ENCODE measurements around the gene ETV1.

The ETV1 gene

DNA sequence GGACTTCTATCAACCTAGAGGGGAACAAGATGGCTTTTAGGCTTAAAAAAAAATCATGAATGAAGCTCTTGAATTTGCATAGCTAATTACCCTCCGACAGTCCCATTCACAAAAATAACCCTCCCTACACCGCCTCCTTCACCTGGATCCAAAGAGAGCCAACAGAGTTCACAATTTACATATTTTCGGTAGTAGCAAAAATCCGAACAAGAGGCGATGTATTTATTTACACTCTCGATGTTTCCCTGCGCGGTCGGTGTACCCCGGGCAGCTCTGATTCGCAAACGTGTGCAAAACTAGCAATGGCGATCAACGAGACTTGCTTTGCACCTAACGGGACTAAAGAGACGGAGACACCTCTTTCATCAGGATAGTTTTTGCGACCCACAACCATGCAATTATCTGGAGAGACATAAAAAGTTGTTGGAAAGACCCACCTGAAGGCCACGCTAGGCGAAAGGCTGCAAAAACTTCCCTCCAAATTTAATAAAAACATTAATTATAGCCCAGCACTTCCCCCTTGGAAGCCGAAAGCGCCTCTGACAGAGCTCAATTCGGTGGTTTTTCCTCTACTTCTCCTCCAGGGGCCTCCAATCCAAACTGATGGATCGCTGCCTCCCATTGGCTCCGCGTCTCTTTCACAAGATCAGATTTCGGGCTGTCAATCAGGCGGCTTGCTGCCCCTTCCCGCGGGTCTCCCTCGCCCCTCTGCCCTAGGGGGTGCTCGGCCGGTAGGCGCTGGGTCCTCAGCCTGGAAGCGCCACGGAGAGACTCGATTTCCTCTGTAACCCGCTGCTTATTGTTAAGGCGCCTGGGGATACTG, at the start of gene ETV1:
Gene ETV1, minus strand, starts transcription at position 541 of the 823 bp plus-strand sequence. CDS start 614 bp downstream, outside the sequence.
- DNase-seq (ENCODE audit: low spot score) = peak; percentile 67

DNA sequence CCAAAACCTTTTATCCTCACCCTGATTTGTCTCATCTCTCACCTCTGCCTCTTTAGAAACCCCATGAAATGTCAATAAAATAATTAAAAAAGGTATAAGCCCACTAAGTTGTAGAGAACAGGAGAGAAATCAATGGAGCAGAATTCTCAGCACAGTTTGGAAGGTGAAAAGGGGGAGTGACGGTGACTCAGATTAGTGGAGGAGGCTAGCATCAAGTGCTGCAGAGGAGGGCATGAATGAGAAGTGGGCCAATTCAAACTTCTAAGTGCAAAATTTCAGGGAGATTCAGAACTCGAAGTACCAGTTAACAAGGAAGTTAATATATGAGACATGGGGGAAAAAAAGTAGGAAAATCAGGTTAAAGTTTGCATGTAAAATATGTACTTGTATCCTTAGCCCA, 34.9 kb upstream of the ETV1 start:
- no peak for DNase-seq (ENCODE audit: low spot score)

DNA sequence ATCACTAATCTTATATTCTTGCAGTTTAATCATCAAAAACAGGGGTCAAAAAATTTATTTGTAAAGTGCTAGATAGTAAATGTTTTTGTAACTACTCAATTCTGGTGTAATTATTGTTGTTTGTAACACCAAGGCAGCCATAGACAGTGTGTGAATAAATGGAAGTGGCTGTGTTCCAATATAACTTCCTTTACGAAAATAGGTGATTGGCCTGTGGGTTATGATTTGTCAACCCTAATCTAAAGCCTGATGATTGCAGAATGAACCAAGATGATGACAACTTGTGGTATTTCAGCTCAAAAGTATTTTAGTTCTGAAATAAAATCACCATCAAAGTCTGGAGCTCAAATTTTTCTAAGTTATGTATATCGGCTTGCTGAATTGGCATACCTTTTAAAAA, 34.4 kb upstream of the ETV1 start:
- no peak for DNase-seq (ENCODE audit: low spot score)

DNA sequence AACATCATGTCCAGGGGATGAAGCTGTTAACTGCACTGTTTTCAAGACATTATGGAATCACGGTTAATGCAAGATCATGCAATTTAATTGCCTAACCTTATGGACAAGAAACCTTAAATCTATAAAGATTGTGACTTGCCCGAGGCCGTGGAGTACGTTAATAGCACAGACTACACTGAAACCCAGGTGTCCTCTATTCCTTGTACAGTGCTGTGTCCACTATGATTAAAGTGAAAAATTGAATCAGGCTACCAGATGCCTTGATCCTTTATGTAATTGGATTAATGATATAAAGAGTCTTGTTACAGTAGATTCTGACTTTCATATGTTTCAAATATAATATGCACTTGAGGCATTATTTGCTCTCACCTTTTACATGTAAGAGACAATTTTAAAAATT, 33.9 kb upstream of the ETV1 start:
- DNase-seq (ENCODE audit: low spot score) = no peak

DNA sequence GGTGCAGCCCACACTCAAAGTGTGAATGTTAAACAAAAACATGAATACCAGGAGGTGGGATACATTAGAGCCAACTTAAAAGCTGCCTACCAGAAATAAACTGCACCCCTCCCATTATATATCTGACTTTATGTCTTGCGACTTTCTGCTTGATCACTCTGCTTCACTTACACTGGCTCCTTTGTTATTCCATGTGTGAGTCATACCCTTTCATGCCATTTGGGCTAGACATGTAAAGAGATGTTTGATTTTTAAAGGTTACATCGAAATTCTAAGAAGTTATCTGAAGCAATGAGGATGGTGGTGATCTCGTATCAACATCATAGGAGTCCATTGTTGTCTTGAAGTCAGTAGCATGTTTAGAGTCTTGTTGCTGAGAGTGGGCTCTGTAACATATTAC, 31.6 kb upstream of the ETV1 start:
- no peak for DNase-seq (ENCODE audit: low spot score)

DNA sequence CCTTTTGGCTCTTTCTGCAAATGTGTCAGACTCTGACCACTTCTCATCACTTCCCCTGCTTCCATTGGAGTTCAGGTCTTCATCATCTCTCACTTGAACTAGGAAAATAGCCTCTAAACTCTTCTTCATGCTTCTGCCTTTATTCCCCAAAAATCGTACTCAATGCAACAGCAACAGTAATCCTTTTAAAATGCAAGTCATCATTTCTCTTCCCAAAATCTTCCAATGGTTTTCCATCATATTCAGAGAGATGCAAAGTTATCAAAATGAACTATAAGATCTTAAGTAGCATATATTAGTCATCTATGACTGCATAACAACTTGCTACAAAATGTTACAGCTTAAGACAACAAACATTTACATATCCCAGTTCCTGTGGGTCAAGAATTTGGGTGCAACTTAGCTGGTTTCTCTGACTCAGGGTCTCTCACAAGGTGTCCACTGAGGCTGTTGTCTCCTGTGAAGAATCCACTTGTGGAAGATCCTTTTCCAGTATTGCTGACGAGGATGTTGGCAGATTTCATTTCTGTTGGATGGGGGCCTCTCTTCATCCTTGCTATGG, 31.0 kb upstream of the ETV1 start:
- no peak for DNase-seq (ENCODE audit: low spot score)

DNA sequence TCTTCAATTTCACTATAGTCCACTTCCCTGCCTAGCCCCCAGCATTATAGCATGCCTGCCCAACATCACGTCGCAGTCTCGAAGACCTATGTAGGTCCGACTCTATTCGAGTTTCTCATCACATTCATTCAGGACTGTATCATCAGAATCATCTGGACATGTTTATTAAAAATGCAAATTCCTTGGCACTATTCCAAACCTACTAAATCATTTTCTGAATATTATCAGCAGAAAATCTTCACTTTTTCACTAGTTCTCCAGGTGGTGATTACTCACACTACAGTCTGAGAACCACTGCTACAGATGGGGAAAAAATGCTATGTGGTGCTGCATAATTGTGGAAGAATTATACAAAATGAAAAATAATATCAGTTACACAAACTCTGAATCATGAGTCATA, 29.3 kb upstream of the ETV1 start:
- DNase-seq (ENCODE audit: low spot score) = no peak

DNA sequence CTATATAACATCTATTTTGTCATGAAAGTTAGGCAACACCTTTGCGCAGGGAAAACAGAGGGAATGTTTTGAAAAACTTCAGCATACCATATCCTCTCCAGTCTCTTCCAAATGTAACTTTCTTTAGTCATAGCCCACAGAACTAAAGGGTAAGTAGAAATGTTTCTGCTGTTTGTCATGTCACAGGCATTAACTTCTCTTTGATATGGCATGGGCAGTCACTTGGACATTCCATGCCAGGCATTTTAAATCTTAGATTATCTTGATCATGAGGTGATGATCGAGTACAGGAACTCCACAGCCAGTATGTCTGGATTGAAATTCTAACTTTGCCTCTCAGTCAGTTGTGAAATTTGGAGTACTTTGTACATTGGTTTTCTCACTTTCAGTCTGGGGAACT, 27.5 kb upstream of the ETV1 start:
- peak; percentile 9 for DNase-seq (ENCODE audit: low spot score)

DNA sequence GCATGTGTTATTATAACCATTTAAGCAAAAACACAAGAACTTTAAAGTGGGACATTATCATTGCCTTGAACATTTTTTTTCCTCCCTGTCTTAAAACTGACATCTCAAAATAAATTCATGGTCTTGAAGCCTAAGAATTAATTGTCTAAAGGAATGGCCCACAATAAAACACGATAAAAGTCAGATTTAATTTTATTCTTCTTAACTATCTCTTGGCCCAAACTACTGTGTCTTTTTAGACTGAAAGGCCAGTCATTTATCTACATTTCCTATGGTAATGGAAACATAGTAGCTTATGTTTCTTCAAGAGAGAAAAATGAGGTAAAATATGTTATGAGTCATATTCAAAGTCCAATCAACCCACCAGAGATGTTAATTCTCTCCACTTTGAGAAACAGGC, 24.4 kb upstream of the ETV1 start:
- DNase-seq (ENCODE audit: low spot score) = no peak

DNA sequence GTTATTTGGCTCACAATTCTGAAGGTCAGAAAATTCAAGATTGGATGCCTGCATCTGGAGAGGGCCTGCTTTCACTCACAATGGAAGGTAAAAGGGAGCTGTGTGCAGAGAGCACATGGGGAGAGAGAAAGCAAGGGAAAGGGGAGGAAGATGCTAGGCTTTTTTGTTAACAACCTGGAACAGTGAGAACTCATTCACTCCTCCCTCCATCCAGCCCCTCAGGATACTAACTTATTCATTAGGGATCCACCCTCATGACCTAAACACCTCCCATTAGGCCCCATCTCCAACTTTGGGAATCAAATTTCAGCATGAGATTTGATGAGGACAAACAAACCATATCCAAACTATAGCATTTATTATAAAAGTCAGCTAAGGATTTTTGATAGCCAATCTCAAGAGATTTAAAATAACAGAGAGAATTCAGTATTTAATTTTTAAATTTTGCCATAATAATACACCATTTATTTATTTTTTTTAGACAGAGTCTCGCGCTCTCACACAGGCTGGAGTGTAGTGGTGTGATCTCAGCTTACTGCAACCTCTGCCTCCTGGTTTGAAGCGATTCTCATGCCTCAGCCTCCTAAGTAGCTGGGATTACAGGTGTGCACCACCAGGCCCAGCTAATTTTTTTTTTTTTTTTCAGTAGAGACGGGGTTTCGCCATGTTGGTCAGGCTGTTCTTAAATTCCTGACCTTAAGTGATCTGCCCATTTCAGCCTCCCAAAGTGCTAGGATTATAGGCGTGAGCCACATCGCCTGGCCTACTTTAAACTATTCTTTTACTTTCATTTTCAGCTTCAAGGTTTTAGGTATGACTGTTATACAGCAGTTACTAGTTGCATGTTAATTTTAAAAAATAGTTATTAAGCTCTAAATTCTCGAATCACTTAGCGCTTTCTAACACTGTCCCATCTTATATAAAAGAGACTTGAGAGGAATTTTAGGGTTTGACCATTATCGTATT, 20.3 kb upstream of the ETV1 start:
- no peak for DNase-seq (ENCODE audit: low spot score)

DNA sequence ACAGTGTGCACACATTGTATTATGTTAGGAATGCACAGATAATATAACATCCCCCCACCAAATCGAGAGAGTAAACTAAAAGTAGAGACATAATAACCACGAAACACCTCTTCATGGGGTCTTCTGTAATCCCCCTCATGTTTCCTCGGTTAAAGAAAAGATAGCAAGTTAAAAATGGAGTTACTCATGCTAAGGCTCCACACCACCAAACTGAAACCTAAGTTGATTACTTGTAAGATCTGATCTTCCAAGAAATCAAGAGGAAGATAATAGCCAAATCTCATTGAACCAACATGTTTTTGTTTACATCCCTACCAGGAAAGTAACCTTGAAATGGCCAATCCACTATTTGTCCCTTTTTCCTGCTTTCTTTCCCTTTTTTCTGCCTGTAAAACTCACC, 11.7 kb upstream of the ETV1 start:
- no peak for DNase-seq (ENCODE audit: low spot score)

DNA sequence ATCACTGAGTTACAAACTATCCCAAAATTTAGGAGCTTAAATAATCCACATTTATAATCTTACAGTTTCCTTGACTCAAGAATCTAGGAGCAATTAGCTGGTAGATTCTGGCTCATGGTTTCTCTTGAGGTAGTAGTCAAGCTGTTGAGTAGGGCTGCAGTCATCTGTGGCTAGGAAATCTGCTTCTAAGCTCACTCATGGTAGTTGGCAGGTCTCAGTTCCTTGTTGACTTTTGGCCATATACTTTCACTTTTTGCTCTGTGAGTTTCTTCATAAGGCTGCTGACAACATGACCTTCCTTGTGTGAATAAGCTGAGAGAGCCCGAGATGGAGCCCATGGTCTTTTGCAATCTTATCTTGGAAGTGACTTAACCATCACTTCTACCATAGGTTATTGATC, 10.8 kb upstream of the ETV1 start:
- no peak for DNase-seq (ENCODE audit: low spot score)

DNA sequence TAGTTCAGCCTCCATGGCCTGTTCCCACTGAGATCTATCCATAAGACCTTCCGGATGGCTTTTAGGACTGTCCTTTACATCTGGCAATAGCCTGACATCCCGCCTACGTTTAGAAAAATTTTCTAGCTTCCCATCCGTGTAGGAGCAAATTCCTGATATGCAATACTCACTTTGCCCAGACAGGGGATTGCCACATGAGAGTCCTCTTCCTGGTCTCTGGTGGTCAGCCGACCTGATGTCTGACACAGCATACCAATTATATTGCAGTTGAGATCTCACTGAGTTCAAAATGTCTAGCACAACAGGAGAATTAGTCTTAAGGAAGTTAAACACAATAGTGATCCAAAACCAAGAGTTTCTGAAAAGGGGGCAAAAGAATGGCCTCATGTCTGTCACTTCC, 9.4 kb upstream of the ETV1 start:
- DNase-seq (ENCODE audit: low spot score) = no peak

DNA sequence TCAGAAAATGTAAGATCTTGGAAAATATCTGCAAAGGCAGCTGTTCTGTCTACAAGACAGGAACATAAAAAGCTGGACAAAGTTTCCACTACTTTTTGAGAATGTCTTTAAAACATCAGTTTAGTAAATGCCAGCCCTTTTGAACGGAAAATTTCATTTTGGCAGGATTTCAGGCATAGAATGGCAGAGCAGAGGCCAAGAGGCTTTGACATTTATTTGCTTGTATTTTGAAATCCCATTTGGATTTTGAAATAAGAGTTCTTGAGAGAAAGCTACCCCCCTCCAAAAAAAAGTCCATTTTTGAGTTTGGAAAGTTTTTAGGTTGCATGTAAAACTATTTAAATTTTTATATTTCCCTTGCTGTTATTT, 3.1 kb upstream of the ETV1 start:
- DNase-seq (ENCODE audit: low spot score) = no peak

DNA sequence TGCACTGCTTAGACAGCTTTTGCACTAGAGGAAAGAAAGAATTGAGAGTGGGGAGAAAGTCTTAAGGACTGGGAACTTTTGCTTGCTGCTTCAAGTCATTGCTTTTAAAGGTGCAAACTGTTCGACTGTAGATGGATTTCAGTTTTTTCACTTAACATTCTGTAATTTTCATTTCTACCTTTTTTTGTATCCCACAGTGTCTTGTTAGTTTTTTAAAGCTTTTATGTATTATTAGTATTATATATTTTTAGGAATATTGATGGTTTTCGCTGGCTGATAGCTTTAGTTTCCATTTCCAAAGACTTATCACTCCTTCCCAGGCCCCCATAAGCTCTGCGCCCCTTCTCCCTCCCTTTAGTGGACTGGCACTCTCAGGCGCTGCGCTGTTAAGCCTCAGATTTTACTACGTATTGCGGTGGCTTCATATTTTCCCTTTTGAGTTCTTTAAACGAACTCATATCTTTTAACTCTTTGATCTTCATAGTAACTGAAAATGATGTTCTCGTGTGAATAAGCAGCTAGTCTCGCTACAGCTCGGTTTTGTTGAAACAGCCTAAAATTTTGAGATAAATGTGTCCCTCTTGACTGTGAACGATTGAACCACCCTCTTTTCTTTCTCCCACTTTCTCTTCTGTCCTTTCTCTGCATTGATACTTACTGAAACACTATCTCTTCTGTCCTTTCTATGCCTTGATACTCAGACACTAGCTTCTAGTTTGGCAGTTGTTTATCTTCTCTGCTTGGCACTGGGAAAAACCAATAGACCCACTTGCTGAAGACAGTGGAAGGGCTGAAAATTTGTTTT, 2.5 kb upstream of the ETV1 start:
- no peak for DNase-seq (ENCODE audit: low spot score)

DNA sequence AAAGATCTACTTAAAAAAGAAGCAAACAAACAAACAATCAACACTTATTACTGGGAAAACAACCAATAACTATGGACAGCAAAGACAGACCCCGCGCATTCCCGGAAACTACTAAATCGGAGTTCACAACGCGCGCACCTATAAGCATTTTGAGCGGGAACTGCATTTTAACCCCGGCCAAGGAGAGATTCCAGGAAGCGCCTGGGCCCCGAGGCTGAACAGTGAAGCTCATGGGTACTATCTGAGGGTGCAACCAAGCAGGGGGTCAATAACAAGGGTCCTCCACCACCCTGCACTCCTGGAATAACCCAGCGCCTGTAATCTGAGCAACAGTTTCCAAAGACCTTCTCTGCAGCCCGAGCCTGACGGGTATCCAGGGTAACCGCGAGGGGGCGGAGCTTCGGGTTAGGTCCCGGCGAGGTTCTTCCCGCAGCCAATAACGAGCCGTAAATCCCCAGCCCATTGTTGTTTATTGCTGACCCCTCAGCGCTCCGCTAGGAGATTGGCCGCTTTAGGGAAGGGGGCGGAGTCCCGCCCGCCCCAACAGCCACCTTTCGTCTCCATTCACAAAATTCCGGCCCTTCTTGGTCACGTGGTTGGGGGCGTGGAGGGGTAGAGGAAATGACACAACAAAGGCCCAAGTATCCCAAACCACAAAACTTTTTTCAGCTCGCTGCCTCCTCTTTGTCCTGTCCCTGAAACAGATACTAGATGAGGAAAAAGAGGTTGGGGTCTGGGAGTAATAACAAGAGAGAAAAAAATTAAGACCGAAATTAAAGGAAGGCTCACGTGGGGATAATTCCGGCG, 1.7 kb upstream of the ETV1 start:
- peak; percentile 97 for DNase-seq (ENCODE audit: low spot score)

DNA sequence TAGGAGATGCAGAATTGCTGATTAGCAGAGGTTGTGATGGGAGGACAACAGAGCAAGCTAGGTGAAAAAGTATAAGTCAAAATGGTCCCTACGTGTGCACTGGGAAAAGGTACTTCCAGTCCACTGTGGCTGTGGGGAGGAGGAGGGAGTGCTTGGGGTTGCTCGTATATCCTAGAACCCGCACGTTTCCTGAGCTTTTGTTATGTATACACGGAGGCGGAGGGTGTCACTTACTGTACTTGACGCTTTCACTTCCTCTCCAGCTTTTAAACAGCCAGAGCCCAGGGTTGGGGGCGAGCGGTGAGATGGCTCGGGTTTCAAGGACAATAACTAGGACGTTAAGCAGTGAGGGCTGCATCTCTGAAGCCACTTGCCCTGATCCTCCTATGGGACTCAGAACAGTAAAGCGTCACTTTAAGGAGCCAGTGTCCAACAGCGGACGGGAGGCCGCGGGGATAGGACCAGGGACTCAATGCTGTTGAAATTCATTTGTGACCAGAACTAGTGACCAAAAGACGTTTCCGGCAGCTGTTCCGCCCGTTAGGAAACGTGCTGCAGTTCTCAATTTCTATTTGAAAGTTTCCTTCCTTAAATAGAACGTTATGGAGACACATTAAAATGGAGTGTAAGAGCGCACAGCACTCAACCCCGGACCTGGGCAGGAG, 985 bp upstream of the ETV1 start:
- peak; percentile 13 for DNase-seq (ENCODE audit: low spot score)

DNA sequence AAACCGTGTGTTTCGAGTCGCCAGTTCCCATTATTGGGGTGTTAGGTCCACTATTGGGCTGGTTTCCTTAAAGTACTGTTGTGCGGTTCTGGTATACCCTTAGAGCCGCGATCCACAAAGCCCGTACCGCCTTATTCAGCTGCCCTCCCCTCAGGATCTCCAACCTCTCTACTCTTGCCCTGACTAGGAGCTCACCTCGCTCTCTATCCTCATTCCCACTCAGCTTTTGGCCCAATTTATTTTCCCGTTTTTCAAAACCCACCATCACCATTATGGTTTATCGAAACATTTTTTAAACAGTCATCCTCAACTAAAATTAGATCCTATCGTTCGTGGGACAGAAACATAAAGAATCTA, 461 bp upstream of the ETV1 start:
- no peak for DNase-seq (ENCODE audit: low spot score)

DNA sequence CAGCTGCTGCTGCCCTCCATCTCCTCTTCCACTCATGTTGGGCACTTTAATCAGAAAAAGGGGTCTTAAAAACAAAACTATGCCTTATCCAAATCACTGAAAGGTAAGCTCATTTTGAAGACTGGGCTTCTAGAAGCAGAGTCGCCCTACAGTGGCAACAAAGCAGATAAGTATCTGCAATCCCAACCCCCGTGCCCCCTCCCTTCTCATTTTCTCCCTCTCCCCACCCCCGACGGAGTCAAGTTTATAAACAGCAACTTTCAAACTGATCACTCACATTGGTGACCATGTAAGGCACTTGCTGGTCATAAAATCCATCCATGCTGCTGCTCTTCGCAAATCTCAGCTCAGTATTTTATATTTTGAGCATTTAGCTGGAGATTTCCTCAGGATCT, 738 bp downstream of the ETV1 start:
- DNase-seq (ENCODE audit: low spot score) = peak; percentile 6

DNA sequence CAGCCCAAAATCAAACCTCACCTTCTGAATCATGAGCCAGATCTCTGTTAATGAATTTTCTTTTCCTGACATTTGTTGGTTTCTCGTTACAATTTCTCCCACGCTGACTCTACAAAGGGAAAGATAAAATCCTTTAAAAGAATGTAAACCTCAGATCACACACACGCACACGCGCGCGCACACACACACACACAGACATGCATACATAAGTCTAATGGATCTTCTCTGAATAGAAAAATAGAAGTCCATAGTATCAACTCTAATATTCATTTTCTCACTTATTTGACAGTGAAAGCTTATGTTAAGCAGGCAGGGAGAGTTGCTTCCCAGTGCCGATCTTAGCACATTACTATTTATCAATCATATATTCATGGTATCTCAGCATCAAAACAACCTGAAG, 1.4 kb downstream of the ETV1 start:
- no peak for DNase-seq (ENCODE audit: low spot score)

DNA sequence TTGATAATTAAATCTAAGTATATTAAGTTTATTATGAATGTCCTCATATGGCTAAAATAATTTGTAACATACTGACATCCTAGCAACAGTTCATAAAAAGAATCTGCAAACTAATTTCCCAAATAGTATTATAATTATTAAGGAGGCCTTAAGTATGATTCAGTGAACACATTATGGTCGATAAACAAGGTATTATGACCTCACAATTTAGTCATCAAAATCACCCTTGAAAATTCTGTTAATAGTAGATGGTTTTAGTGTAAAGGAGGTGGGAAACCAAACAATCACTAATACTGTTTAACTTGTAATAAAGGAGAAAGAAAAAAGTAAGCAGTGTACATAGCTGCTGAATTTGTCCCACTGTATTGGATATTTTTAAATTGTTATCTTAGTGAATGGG, 2.1 kb downstream of the ETV1 start:
- no peak for DNase-seq (ENCODE audit: low spot score)

All from AG08395 (cell line).